Calu3 (cell line): ENCODE results near the gene TCP11L2. TPM values are rescaled to one million over a fixed set of nuclear protein-coding genes. Genes with fewer than 3 reads are reported as not detected.

Source experiments
- BruUV-seq: library from RNA; stranded (reverse); fragments of 400-500 nt; replicated peaks from 2 replicates; lab custom pipeline; 2021; lab: Mats Ljungman, UMichigan
- CTCF ChIA-PET: fragments of 300-600 bp; sonication (Branson Sonifier 250); formaldehyde crosslinking; loops from one replicate; lab custom pipeline; 2022; ENCODE audit warnings: antibody characterized with exemption; lab: Charles Lee
- DNase-seq: peaks from one replicate; pipeline ENCODE4 v3.0.0; 2022
- H3K27ac Mint-ChIP-seq: one replicate; pipeline ENCODE4 v1.8.0; 2022; ENCODE audit warnings: mixed read lengths; ENCODE audit not compliant: unreplicated experiment
- H3K27me3 Mint-ChIP-seq: one replicate; pipeline ENCODE4 v1.8.0; 2022; ENCODE audit warnings: mixed read lengths; ENCODE audit not compliant: unreplicated experiment
- H3K36me3 Mint-ChIP-seq: one replicate; pipeline ENCODE4 v1.8.0; 2022; ENCODE audit warnings: mild to moderate bottlenecking, moderate library complexity, mixed read lengths; ENCODE audit not compliant: insufficient read depth, unreplicated experiment
- H3K4me1 Mint-ChIP-seq: one replicate; pipeline ENCODE4 v1.8.0; 2022; ENCODE audit warnings: mild to moderate bottlenecking, low read depth, mixed read lengths; ENCODE audit not compliant: unreplicated experiment
- H3K4me3 Mint-ChIP-seq: one replicate; pipeline ENCODE4 v1.8.0; 2022; ENCODE audit warnings: mild to moderate bottlenecking, low read depth, moderate library complexity, mixed read lengths; ENCODE audit not compliant: unreplicated experiment
- H3K9me3 Mint-ChIP-seq: one replicate; pipeline ENCODE4 v1.8.0; 2022; ENCODE audit warnings: low read depth, mixed read lengths; ENCODE audit not compliant: unreplicated experiment
- CTCF ChIP-seq: fragments of 200-600 bp; IDR thresholded peaks from one replicate; pipeline ENCODE4 v1.8.0; 2022; ENCODE audit warnings: antibody characterized with exemption; ENCODE audit not compliant: unreplicated experiment
- intact Hi-C: fragments of 100-400 bp; cut with micrococcal nuclease; formaldehyde crosslinking; loops from one replicate; pipeline ENCODE4 v1.10.0; 2022; ENCODE audit not compliant: unreplicated experiment
- total RNA-seq: library from RNA; stranded (reverse); gene quantifications from 2 replicates; pipeline ENCODE4 v1.2.3, GENCODE V29; 2022

The TCP11L2 gene
- total RNA-seq, 1 experiment from 2014 or later = 37.7 TPM

GRCh38 chr12:106256524-106256923, 46.0 kb upstream of the TCP11L2 start:
- no peak overlapping the region for H3K27ac Mint-ChIP-seq
- no peak for DNase-seq
- no peak overlapping the region for H3K4me3 Mint-ChIP-seq
- CTCF ChIA-PET = interaction anchor here (0.9 kb wide), 1 partner anchor 21 kb away, joined by 5 read pairs; no protein-coding TSS in a partner anchor
- H3K27me3 Mint-ChIP-seq = no peaks in the 10 kb centered on the region
- no TSS peak for BruUV-seq
- no peaks in the 10 kb centered on the region for H3K36me3 Mint-ChIP-seq
- intact Hi-C loops = no loop called here
- H3K9me3 Mint-ChIP-seq = no peaks in the 10 kb centered on the region
- no peak for TF ChIP-seq CTCF
- H3K4me1 Mint-ChIP-seq = no peaks in the 10 kb centered on the region

DNA sequence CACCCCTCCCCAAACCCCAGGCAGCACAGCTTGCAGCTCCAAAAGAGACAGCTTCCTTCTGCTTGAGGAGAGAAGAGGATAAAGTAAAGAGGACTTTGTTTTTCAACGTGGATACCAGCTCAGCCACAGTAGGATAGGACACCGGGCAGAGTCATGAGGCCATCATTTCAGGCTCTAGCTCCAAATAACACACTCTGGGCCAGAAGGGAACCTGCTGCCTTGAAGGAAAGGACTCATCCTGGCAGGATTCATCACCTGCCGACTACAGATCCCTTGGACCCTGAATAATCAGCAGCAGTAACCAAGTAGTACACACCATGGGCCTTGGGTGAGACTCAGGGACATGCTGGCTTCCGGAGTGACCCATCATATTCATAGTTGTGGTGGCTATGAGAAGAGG, 44.3 kb upstream of the TCP11L2 start:
- BruUV-seq = no TSS peak

GRCh38 chr12:106258935-106259334, 43.6 kb upstream of the TCP11L2 start:
- BruUV-seq = no TSS peak
- CTCF ChIA-PET = no interaction called here
- intact Hi-C loops = no loop called here

More for the DNA sequence above, 44.3 kb upstream of the TCP11L2 start:
- CTCF ChIA-PET = interaction anchor here (0.6 to 1.0 kb wide), 2 partner anchors 15 to 34 kb away, joined by 3 read pairs; no protein-coding TSS in a partner anchor
- H3K4me3 Mint-ChIP-seq = no peak overlapping the region
- intact Hi-C loops = no loop called here
- no peak for DNase-seq
- TF ChIP-seq CTCF = no peak
- no peaks in the 10 kb centered on the region for H3K27me3 Mint-ChIP-seq
- H3K36me3 Mint-ChIP-seq = no peaks in the 10 kb centered on the region
- H3K27ac Mint-ChIP-seq = no peak overlapping the region
- no peaks in the 10 kb centered on the region for H3K4me1 Mint-ChIP-seq
- no peaks in the 10 kb centered on the region for H3K9me3 Mint-ChIP-seq

DNA sequence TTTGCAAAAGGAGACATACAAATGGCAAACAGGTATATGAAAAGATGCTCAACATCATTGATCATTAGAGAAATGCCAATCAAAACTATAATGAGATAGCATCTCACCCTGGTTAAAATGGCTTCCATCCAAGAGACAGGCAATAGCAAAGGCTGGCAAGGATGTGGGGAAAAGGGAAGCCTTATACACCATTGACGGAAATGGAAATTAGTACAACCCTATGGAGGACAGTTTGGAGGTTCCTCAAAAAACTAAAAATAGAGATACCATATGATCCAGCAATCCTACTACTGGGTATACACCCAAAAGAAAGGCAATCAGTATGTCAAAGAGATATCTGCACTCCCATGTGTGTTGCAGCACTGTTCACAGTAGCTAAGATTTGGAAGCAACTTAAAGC, 37.4 kb upstream of the TCP11L2 start:
- Mint-ChIP-seq H3K27me3 (no peaks in the 10 kb centered on the region), H3K4me1 (no peaks in the 10 kb centered on the region), H3K9me3 (no peaks in the 10 kb centered on the region), H3K27ac (no peak overlapping the region), H3K36me3 (no peaks in the 10 kb centered on the region), H3K4me3 (no peak overlapping the region)
- BruUV-seq = no TSS peak
- DNase-seq = no peak
- CTCF ChIA-PET = interaction anchor here (0.9 kb wide), 1 partner anchor 17 kb away, joined by 3 read pairs; no protein-coding TSS in a partner anchor
- TF ChIP-seq CTCF = no peak
- intact Hi-C loops = no loop called here

More at GRCh38 chr12:106258935-106259334, 43.6 kb upstream of the TCP11L2 start:
- Mint-ChIP-seq H3K4me3 (no peak overlapping the region), H3K27me3 (no peaks in the 10 kb centered on the region), H3K36me3 (no peaks in the 10 kb centered on the region), H3K27ac (no peak overlapping the region), H3K4me1 (no peaks in the 10 kb centered on the region), H3K9me3 (no peaks in the 10 kb centered on the region)
- no peak for DNase-seq
- TF ChIP-seq CTCF = no peak
